DND-41 (cell line): Measurements from ENCODE around the gene C9orf153.
A peak's percentile ranks its signal among the peaks of the same experiment; 100 is the strongest.

ENCODE experiments used
- EZH2 ChIP-seq: IDR thresholded peaks from 3 replicates; pipeline ENCODE4 v1.6.1; 2012; ENCODE audit warnings: borderline replicate concordance, low read depth, mild to moderate bottlenecking, moderate library complexity, low read length, inconsistent platforms; ENCODE audit not compliant: severe bottlenecking
- TF ChIP-seq, protein P1 (sequence below): IDR thresholded peaks from 2 replicates; pipeline ENCODE4 v1.5.1; 2012; ENCODE audit warnings: borderline replicate concordance, low read length, moderate library complexity, mild to moderate bottlenecking; ENCODE audit not compliant: poor library complexity, severe bottlenecking; ENCODE audit errors: extremely low read depth

DNA sequence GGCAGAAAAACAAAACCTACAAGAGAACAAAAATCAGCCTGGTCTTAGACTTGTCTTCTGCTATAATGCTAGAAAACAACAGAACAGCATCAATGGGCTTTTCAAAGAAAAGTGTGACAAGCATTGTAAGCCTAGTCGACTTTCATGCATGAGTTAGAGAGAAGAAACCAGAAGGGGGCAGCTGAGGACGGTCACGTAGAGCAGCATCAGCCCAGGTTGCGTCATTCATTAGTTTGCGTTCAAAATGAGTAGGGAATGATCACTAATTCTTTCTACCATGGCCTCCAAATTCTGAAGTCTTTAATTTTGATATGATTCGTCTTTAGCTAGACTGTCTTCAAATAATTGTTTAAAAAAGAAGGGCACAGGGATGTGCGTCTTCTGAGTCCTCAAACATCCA lies 27.6 kb upstream of the C9orf153 start:
- TF ChIP-seq, protein P1, sequence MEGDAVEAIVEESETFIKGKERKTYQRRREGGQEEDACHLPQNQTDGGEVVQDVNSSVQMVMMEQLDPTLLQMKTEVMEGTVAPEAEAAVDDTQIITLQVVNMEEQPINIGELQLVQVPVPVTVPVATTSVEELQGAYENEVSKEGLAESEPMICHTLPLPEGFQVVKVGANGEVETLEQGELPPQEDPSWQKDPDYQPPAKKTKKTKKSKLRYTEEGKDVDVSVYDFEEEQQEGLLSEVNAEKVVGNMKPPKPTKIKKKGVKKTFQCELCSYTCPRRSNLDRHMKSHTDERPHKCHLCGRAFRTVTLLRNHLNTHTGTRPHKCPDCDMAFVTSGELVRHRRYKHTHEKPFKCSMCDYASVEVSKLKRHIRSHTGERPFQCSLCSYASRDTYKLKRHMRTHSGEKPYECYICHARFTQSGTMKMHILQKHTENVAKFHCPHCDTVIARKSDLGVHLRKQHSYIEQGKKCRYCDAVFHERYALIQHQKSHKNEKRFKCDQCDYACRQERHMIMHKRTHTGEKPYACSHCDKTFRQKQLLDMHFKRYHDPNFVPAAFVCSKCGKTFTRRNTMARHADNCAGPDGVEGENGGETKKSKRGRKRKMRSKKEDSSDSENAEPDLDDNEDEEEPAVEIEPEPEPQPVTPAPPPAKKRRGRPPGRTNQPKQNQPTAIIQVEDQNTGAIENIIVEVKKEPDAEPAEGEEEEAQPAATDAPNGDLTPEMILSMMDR: peak; percentile 32
- no peak for TF ChIP-seq EZH2
